Stimulated activated CD8-positive, alpha-beta memory T cell treated with anti-CD3 and anti-CD28 coated beads, Interleukin-12 subunit alpha, Interleukin-12 subunit beta, amount 100 ng/mL, for 24 hours (primary cell): Measurements from ENCODE around the gene CCL17.
"Not testable (repeated sequence)": the region's sequence is repeated elsewhere in the genome, so short reads cannot be mapped to it uniquely, and the experiment has no call there.

Source experiments
- DNase-seq: peaks from one replicate; pipeline ENCODE4 v3.0.0-alpha.2; 2020; ENCODE audit errors: extremely low read depth

Gene CCL17

DNA sequence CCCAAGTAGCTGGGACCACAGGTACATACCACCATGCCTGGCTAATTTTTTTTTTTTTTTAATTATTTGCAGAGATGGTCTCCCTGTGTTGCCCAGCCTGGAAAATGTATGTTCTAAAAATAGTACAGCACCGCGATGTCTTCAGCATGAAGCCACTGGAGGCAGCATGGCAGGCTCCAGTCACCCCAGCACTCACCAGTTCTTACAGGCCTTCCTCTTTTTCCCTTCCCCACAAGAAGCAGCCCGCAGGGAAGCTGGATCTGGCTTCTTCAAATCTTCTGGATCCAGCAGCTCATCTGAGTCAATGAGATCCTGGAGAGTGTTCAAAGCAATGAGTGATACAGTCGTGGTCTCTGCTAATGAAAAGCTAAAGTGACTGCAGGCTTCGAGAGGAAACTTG is 26.4 kb downstream of the CCL17 start:
- no peak for DNase-seq

GRCh38 chr16:57432505-57432904 is 27.9 kb downstream of the CCL17 start:
- no peak for DNase-seq

DNA sequence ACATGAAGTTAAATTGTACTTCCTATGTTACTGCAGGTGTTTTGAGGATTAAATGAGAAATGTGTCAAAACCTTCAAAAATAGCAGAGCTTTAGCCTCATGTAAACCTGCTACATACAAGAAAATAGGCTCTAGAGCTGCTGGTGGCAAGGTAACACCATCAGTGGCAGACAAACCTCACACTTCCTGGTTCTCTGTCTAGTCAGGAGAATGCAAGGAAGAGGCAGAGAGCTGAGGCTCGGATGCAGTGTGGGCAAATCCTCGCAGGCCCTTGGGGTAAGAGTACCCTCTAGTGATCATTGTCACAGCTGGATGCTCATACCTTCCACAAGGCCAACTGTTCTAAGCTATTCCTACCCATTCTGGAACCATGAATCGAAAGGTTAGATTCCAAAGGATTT is 28.4 kb downstream of the CCL17 start:
- DNase-seq: no peak

DNA sequence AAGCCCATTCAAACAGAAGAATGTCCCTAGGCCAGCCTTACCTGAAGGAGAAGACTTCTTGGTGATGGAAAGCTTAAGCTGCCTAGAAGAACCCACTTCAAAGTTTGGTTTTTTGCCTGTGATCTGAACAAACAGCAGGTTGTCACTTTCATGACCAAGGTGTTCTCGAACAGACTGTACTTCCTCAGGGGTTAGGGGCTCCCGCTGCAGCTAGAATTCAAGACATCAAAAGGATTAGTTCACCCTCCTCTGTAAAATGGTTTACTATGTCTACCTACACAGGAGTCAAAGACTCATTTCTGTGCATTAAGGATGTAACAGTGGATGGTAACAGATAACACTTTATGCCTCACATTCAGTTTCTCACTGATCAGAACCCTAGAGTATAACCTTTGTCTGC is 29.4 kb downstream of the CCL17 start:
- DNase-seq: no peak

DNA sequence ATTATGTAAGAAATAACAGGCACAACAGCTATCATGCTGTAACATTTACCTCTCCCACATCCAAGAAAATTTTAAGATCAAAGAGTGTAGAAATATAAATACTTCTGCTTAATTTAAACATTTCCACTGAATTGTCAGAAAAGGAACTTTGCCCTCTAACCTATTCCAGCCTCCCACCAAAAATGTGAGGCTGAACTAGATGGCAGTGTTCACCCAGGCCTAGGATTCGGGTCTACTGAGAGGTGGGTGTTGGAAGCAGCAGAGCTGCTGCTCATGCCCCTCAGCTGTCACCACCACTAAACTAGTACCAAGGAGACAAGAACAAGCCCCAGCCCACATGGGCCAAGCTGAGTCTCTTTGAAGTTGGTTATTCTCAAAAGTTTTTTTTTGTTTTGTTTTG is 31.3 kb downstream of the CCL17 start:
- DNase-seq: no peak

DNA sequence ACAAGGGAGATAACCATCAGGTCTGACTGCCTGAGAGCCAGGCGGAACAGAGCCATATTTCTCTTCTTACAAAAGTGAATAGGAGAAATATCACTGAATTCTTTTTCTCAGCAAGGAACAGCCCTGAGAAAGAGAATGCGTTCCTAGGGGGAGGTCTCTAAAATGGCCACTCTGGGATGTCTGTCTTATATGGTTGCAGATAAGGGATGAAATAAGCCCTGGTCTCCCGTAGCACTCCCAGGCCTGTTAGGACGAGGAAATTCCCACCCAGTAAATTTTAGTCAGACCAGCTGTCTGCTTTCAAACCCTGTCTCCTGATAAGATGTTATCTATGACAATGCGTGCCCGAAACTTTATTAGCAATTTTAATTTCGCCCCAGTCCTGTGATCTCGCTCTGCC is 35.4 kb downstream of the CCL17 start:
- not testable (repeated sequence) for DNase-seq

DNA sequence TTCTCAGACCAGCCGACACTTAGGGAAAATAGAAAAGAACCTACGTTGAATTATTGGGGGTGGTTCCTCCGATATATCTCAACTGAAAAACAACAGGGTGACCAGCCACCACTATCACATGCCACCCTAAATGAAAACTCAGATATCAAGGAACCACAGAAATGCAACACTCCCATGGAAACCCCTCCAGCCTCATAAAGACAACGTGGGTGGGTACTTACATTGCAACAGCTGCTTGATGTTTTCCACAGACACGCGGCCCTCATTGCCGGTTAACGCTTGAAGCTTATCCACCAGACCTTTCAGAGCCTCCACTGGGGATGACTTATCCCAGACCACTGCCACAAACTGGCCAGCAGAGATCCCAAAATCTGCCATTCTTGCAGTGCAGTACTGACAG is 36.0 kb downstream of the CCL17 start:
- not testable (repeated sequence) for DNase-seq

- DNase-seq: no peak
These were observed 40.1 kb downstream of the CCL17 start for GRCh38 chr16:57444711-57445110.

DNA sequence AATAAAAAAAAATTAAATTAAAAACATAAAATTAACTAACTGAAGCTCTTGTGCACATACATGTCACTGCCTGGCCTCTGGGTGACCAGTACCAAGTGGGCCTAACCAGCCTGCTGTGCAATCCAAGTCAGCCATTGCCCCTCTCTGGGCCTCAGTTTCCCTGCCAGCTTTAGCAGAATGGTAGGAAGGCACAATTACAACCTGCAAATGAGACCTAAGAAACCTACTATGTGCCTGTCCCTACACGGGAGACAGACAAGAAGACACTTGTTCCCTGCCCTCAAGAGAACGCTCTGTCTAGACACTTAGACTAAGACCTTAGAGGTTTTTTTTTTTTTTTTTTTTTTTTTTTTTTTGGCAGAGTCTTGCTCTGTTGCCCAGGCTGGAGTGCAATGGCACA is 40.9 kb downstream of the CCL17 start:
- no peak for DNase-seq

- DNase-seq: no peak
These were observed 42.1 kb downstream of the CCL17 start for GRCh38 chr16:57446531-57447185.

- DNase-seq: peak; percentile 75
These were observed 42.8 kb downstream of the CCL17 start, which contains the start of the genes CIAPIN1 and COQ9 for GRCh38 chr16:57447186-57447962. Gene CIAPIN1 (minus strand): TSS chr16:57447385. CDS start chr16:57440928, 6,457 bp downstream. Gene COQ9 (plus strand): TSS chr16:57447479. CDS start chr16:57447506, 27 bp downstream.

- DNase-seq: no peak
These were observed 47.5 kb downstream of the CCL17 start for GRCh38 chr16:57452021-57452420.

- peak; percentile 81 for DNase-seq
These were observed 57.8 kb downstream of the CCL17 start, which contains the start of gene POLR2C for GRCh38 chr16:57462209-57462977. Gene POLR2C (plus strand): TSS chr16:57462679. CDS start chr16:57462725, 46 bp downstream.

DNA sequence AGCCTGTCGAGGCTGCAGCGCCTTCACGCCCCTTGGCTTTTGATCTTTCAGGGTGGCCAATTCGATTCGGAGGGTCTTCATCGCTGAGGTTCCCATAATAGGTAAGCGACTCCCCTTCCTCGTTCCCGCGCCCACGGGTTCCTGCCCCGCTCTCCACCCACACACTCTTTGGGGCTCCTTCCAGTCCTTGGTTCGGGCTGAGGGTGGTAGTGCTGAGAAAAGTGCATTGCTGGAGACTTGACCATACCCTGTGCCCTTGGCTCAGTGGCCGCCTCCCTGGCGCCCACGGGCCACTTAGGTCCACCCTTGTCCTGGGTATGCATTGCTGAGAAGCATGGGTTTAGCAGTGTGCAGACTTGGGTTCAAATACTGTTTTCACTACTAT is 58.4 kb downstream of the CCL17 start:
- no peak for DNase-seq

GRCh38 chr16:57464523-57464922 is 60.0 kb downstream of the CCL17 start:
- no peak for DNase-seq
